ENCODE measurements around the gene SIK3.

DNA sequence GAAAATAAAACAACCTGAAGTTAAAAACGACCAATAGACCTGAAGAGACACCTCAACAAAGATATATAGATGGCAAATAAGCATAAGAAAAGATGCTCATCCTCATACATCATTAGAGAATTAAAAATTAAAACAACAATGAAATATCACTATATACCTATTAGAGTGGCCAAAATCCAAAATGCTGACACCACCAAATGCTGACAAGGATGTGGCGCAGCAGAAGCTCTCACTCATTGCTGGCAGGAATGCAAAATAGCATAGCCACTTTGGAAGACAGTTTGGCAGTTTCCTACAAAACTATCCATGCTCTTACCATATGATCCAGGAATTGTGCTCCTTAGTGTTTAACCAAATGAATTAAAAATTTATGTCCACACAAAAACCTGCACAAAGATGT, 205.9 kb downstream of the SIK3 start:
- TF ChIP-seq EZH2phosphoT487 (IDR thresholded peaks at IDR 0.05; ENCODE audit: borderline replicate concordance, low read depth): no peak
- no peak for TF ChIP-seq TCF12 (IDR thresholded peaks at IDR 0.05)
- TF ChIP-seq POLR2AphosphoS5 (IDR thresholded peaks at IDR 0.05; ENCODE audit: low read depth, low read length): no peak
- TF ChIP-seq, protein P1, sequence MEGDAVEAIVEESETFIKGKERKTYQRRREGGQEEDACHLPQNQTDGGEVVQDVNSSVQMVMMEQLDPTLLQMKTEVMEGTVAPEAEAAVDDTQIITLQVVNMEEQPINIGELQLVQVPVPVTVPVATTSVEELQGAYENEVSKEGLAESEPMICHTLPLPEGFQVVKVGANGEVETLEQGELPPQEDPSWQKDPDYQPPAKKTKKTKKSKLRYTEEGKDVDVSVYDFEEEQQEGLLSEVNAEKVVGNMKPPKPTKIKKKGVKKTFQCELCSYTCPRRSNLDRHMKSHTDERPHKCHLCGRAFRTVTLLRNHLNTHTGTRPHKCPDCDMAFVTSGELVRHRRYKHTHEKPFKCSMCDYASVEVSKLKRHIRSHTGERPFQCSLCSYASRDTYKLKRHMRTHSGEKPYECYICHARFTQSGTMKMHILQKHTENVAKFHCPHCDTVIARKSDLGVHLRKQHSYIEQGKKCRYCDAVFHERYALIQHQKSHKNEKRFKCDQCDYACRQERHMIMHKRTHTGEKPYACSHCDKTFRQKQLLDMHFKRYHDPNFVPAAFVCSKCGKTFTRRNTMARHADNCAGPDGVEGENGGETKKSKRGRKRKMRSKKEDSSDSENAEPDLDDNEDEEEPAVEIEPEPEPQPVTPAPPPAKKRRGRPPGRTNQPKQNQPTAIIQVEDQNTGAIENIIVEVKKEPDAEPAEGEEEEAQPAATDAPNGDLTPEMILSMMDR (IDR thresholded peaks at IDR 0.05): no peak
- TF ChIP-seq GABPA (IDR thresholded peaks at IDR 0.05; ENCODE audit: low read depth): no peak
- TF ChIP-seq, protein P2, sequence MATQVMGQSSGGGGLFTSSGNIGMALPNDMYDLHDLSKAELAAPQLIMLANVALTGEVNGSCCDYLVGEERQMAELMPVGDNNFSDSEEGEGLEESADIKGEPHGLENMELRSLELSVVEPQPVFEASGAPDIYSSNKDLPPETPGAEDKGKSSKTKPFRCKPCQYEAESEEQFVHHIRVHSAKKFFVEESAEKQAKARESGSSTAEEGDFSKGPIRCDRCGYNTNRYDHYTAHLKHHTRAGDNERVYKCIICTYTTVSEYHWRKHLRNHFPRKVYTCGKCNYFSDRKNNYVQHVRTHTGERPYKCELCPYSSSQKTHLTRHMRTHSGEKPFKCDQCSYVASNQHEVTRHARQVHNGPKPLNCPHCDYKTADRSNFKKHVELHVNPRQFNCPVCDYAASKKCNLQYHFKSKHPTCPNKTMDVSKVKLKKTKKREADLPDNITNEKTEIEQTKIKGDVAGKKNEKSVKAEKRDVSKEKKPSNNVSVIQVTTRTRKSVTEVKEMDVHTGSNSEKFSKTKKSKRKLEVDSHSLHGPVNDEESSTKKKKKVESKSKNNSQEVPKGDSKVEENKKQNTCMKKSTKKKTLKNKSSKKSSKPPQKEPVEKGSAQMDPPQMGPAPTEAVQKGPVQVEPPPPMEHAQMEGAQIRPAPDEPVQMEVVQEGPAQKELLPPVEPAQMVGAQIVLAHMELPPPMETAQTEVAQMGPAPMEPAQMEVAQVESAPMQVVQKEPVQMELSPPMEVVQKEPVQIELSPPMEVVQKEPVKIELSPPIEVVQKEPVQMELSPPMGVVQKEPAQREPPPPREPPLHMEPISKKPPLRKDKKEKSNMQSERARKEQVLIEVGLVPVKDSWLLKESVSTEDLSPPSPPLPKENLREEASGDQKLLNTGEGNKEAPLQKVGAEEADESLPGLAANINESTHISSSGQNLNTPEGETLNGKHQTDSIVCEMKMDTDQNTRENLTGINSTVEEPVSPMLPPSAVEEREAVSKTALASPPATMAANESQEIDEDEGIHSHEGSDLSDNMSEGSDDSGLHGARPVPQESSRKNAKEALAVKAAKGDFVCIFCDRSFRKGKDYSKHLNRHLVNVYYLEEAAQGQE (IDR thresholded peaks at IDR 0.05; ENCODE audit: low read depth, low read length): no peak
- no peak for TF ChIP-seq EP300 (IDR thresholded peaks at IDR 0.05; ENCODE audit: borderline replicate concordance in 1 of 2, low read depth in 1 of 2, low read length in 1 of 2)
- no peak for TF ChIP-seq RAD21 (IDR thresholded peaks at IDR 0.05; ENCODE audit: low read length)
- TF ChIP-seq, protein P3, sequence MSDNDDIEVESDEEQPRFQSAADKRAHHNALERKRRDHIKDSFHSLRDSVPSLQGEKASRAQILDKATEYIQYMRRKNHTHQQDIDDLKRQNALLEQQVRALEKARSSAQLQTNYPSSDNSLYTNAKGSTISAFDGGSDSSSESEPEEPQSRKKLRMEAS (IDR thresholded peaks at IDR 0.05; ENCODE audit: low read depth): no peak
- TF ChIP-seq SIN3A (IDR thresholded peaks at IDR 0.05; ENCODE audit: borderline replicate concordance, low read depth, low read length): no peak
- TF ChIP-seq RCOR1 (IDR thresholded peaks at IDR 0.05; ENCODE audit: low read length): no peak
- TF ChIP-seq FOXM1 (IDR thresholded peaks at IDR 0.05; ENCODE audit: low read depth): no peak
- TF ChIP-seq YY1 (IDR thresholded peaks at IDR 0.05; ENCODE audit: low read depth): no peak
